ENCODE data around the gene LRRTM4. TPM values are rescaled to one million over a fixed set of nuclear protein-coding genes. Genes with fewer than 3 reads are reported as not detected.

The LRRTM4 gene
- polyA plus RNA-seq, 1 of the 3 experiments (the other 2 are of a cell fraction), result 0.10 TPM

GRCh38 chr2:77127345-77127744 lies 394.8 kb downstream of the LRRTM4 start:
- POLR2A ChIA-PET, result interaction anchor here (1.0 kb wide), 1 partner anchor 20 kb away, joined by 3 read pairs; no protein-coding TSS in a partner anchor
- no peak for TF ChIP-seq RAD21 (IDR thresholded peaks at IDR 0.05; ENCODE audit: low read length)
- no peak for TF ChIP-seq NFIC (IDR thresholded peaks at IDR 0.05; ENCODE audit: borderline replicate concordance)
- no peak for TF ChIP-seq ZBTB33 (IDR thresholded peaks at IDR 0.05; ENCODE audit: borderline replicate concordance, low read depth)
- no peak for TF ChIP-seq MEF2A (IDR thresholded peaks at IDR 0.05; ENCODE audit: borderline replicate concordance, low read depth)
- TF ChIP-seq RFX5 (IDR thresholded peaks at IDR 0.05; ENCODE audit: low read length), result no peak
- TF ChIP-seq ELF1 (IDR thresholded peaks at IDR 0.05), result no peak
- TF ChIP-seq FOSL2 (IDR thresholded peaks at IDR 0.05; ENCODE audit: borderline replicate concordance, low read depth), result no peak
- TF ChIP-seq CHD2 (IDR thresholded peaks at IDR 0.05; ENCODE audit: low read length, partially characterized antibody), result no peak
- no peak for TF ChIP-seq SIN3A (IDR thresholded peaks at IDR 0.05; ENCODE audit: borderline replicate concordance, low read depth, low read length)
- no peak for TF ChIP-seq YY1 (IDR thresholded peaks at IDR 0.05; ENCODE audit: low read depth)
- no peak for TF ChIP-seq GATA2 (CRISPR knock-in tag; IDR thresholded peaks at IDR 0.05)
- TF ChIP-seq TCF12 (IDR thresholded peaks at IDR 0.05), result no peak
- TF ChIP-seq CTCF (IDR thresholded peaks at IDR 0.05), result no peak
- no peak for TF ChIP-seq EZH2phosphoT487 (IDR thresholded peaks at IDR 0.05; ENCODE audit: borderline replicate concordance, low read depth)
- no peak for TF ChIP-seq JUND (IDR thresholded peaks at IDR 0.05)
- no peak for TF ChIP-seq PBX3 (IDR thresholded peaks at IDR 0.05)
- TF ChIP-seq TEAD4 (IDR thresholded peaks at IDR 0.05; ENCODE audit: borderline replicate concordance, insufficient read depth), result no peak
- TF ChIP-seq FOXM1 (IDR thresholded peaks at IDR 0.05; ENCODE audit: low read depth), result no peak
- TF ChIP-seq POLR2AphosphoS5 (IDR thresholded peaks at IDR 0.05; ENCODE audit: low read depth, low read length), result no peak
- no peak for TF ChIP-seq IRF3 (IDR thresholded peaks at IDR 0.05; ENCODE audit: low read depth, low read length)
- no peak overlapping the region for H3K4me3 ChIP-seq (ENCODE audit: low read depth in 2 of 2, low read length in 1 of 2)
- no peak overlapping the region for H3K27ac ChIP-seq (ENCODE audit: low read depth in 2 of 2, low read length in 1 of 2)
- no peaks in the 10 kb centered on the region for H3K27me3 ChIP-seq (ENCODE audit: insufficient read depth)
- no peaks in the 10 kb centered on the region for H3K36me3 ChIP-seq (replicated peaks in 1 of 2; ENCODE audit: control insufficient read depth in 1 of 2, insufficient read depth in 2 of 2, low read length in 1 of 2)
- H3K9ac ChIP-seq, result no peak overlapping the region
- CTCF ChIA-PET, result no interaction called here
- no peaks in the 10 kb centered on the region for H3K9me2 ChIP-seq
- H3K4me1 ChIP-seq (ENCODE audit: control insufficient read depth in 1 of 2, insufficient read depth in 2 of 2, low read depth in 1 of 2, low read length in 1 of 2), result no peaks in the 10 kb centered on the region
- H3K79me2 ChIP-seq (ENCODE audit: insufficient read depth), result no peaks in the 10 kb centered on the region
- no peaks in the 10 kb centered on the region for H3F3A ChIP-seq (replicated peaks; ENCODE audit: insufficient read depth)
- no peak for DNase-seq
- H3K4me2 ChIP-seq, result no peak overlapping the region
- H4K20me1 ChIP-seq (ENCODE audit: insufficient read depth), result no peaks in the 10 kb centered on the region
- H3K9me3 ChIP-seq, result no peaks in the 10 kb centered on the region
- no peak overlapping the region for H2AFZ ChIP-seq (ENCODE audit: low read depth)

Measured in SK-N-SH (cell line).